GM12873 (cell line): ENCODE measurements around the gene GIGYF2.

ENCODE experiments used
- TF ChIP-seq, protein P1 (sequence below): IDR thresholded peaks from 2 replicates; pipeline ENCODE4 v1.5.1; 2012; ENCODE audit warnings: low read depth, mild to moderate bottlenecking, moderate library complexity, low read length, control low read depth; ENCODE audit not compliant: insufficient read depth; ENCODE audit errors: missing control alignments

The GIGYF2 gene

GRCh38 chr2:232777276-232777675 is 80.1 kb downstream of the GIGYF2 start:
- TF ChIP-seq, protein P1, sequence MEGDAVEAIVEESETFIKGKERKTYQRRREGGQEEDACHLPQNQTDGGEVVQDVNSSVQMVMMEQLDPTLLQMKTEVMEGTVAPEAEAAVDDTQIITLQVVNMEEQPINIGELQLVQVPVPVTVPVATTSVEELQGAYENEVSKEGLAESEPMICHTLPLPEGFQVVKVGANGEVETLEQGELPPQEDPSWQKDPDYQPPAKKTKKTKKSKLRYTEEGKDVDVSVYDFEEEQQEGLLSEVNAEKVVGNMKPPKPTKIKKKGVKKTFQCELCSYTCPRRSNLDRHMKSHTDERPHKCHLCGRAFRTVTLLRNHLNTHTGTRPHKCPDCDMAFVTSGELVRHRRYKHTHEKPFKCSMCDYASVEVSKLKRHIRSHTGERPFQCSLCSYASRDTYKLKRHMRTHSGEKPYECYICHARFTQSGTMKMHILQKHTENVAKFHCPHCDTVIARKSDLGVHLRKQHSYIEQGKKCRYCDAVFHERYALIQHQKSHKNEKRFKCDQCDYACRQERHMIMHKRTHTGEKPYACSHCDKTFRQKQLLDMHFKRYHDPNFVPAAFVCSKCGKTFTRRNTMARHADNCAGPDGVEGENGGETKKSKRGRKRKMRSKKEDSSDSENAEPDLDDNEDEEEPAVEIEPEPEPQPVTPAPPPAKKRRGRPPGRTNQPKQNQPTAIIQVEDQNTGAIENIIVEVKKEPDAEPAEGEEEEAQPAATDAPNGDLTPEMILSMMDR = no peak

DNA sequence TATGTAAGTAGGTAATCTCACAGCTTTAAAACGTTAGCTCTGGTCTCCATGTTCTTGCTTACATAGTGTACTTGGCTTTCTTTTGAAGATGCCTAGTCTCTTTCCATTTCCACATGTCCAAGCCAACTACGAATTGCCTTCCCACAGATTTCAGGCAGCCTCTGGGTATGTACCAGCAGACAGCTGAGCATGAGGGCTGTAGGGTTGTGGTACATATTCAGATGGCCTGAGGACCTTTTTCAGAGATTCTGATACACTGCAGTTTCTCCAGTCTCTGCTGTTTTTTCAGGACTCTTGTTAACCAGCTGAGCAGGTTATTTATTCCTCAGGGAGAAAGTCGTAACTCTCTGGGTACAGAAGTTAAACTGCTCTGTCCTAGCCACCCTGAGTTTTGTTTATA is 82.3 kb downstream of the GIGYF2 start:
- TF ChIP-seq, protein P1 = no peak

- TF ChIP-seq, protein P1 = no peak
Observed at GRCh38 chr2:232779934-232780333, 82.8 kb downstream of the GIGYF2 start.

DNA sequence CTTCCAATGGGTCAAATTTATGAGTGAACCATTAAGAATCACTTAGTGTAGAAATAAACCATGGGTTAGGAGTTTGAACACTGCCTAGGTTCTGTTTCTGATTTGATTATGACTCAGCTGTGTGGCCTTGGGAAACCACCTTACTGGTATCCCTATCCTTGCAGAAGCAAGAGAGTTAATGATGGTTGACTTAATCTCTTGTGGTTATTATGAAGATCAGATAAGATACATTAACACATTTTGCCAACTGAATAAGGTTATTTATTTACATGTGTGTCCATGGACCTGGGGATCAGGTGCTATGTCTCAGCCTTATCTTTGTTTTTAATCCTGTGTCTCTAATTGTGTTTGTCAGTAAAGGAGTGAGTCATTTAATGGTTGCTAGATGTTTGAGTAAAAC is 84.6 kb downstream of the GIGYF2 start:
- TF ChIP-seq, protein P1 = no peak

- TF ChIP-seq, protein P1 = no peak
Observed at GRCh38 chr2:232783278-232783677, 86.1 kb downstream of the GIGYF2 start.

DNA sequence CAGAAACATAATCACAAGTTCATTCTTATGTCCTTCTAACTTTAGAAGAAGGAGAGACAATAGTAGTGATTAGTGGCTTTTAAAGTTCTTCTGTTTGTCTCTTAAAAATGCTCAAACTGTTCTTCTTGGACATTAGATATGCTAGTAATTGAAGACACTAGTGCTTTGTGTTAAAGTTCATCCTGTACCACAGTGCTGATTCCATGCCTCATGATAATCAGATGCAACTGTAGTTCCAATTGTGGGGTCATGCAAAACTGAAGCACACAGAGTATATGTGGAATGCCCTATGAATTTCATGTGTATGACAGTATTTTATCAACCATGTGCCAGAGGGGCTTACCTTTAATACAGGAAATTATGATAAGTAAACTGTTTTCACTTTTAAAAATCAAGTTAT is 90.7 kb downstream of the GIGYF2 start:
- TF ChIP-seq, protein P1 = no peak

DNA sequence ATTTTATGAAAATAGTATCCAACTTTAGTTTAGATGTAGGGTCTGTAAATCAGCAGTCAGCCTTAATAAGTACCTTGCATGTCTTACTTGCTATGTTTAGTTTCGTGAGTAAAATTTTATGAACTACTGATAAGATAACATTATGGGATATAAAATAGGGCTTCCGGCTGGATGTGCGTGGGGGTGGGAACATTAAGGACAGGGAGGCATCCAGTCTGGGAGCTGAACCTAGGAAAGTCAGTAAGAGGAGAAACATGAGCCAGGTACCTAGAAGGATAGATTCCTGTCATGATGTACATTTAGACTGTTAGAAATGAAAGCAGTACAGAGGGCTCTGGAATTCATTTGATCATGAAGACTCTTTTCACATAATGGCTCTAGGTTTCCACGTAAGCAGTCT is 92.0 kb downstream of the GIGYF2 start:
- TF ChIP-seq, protein P1 = no peak
